ENCODE data around the gene BAX.

DNA sequence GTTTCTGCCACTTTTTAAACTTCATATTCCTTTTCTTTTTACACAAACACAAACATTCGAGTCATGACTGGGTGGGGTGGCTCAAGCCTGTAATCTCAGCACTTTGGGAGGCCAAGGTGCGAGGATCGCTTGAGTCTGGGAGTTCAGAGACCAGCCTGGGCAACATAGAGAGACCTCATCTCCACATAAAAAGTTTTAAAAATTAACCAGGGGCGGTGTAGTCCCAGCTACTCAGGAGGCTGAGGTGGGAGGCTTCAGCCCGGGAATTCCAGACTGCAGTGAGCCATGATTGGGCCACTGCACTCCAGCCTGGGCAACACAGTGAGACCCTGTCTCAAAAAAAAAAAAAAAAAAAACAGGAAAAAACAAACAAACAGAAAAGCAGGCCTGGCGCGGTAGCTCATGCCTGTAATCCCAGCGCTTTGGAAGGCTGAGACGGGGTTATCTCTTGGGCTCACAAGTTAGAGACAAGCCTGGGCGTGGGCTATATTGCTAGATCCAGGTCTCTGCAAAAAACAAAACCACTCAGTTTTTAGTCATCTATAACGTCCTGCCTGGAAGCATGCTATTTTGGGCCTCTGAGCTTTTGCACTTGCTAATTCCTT, 583 bp upstream of the BAX start:
- TF ChIP-seq POLR2A (IDR thresholded peaks at IDR 0.05; ENCODE audit: low read depth, low read length) (no peak), RAD21 (IDR thresholded peaks at IDR 0.05; ENCODE audit: low read length) (no peak), RFX5 (IDR thresholded peaks at IDR 0.05; ENCODE audit: low read depth, low read length) (no peak)
- TF ChIP-seq, protein P1, sequence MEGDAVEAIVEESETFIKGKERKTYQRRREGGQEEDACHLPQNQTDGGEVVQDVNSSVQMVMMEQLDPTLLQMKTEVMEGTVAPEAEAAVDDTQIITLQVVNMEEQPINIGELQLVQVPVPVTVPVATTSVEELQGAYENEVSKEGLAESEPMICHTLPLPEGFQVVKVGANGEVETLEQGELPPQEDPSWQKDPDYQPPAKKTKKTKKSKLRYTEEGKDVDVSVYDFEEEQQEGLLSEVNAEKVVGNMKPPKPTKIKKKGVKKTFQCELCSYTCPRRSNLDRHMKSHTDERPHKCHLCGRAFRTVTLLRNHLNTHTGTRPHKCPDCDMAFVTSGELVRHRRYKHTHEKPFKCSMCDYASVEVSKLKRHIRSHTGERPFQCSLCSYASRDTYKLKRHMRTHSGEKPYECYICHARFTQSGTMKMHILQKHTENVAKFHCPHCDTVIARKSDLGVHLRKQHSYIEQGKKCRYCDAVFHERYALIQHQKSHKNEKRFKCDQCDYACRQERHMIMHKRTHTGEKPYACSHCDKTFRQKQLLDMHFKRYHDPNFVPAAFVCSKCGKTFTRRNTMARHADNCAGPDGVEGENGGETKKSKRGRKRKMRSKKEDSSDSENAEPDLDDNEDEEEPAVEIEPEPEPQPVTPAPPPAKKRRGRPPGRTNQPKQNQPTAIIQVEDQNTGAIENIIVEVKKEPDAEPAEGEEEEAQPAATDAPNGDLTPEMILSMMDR (conservative IDR thresholded peaks at IDR 0.05; ENCODE audit: low read depth, low read length), result no peak
- TF ChIP-seq, protein P2, sequence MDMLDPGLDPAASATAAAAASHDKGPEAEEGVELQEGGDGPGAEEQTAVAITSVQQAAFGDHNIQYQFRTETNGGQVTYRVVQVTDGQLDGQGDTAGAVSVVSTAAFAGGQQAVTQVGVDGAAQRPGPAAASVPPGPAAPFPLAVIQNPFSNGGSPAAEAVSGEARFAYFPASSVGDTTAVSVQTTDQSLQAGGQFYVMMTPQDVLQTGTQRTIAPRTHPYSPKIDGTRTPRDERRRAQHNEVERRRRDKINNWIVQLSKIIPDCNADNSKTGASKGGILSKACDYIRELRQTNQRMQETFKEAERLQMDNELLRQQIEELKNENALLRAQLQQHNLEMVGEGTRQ (IDR thresholded peaks at IDR 0.05; ENCODE audit: low read depth, low read length), result no peak

Measured in IMR-90 (cell line).